ENCODE measurements around the gene RDH13.
A peak's percentile ranks its signal among the peaks of the same experiment; 100 is the strongest.
"Not testable (repeated sequence)": the region's sequence is repeated elsewhere in the genome, so short reads cannot be mapped to it uniquely, and the experiment has no call there.

Gene RDH13

GRCh38 chr19:55063492-55063843 lies 520 bp upstream of the RDH13 start:
- TF ChIP-seq POLR2AphosphoS5 (IDR thresholded peaks at IDR 0.05; ENCODE audit: borderline replicate concordance, low read depth, low read length) (no peak), EZH2 (IDR thresholded peaks at IDR 0.05) (no peak), FOXP2 (optimal IDR thresholded peaks at IDR 0.05; ENCODE audit: control extremely low read depth, extremely low read length, insufficient read depth) (no peak)
- Histone ChIP-seq H3K27ac (no peak overlapping the region), H3K4me3 (peak overlapping the region; percentile 90)

GRCh38 chr19:55060287-55060686 lies 2.7 kb downstream of the RDH13 start:
- not testable (repeated sequence) for H3K4me3 ChIP-seq; H3K9me3 ChIP-seq (ENCODE audit: low read depth, low read length); H3K9ac ChIP-seq (ENCODE audit: insufficient read length); H3K27ac ChIP-seq; DNase-seq (ENCODE audit: low read depth, low spot score)
- peaks cover 34% of the 10 kb centered on the region for H3K36me3 ChIP-seq (ENCODE audit: insufficient read depth, low read length)

More at GRCh38 chr19:55063492-55063843, 520 bp upstream of the RDH13 start:
- no peak overlapping the region for H3K9ac ChIP-seq (ENCODE audit: insufficient read length)
- H3K9me3 ChIP-seq (ENCODE audit: low read depth, low read length), result no peaks in the 10 kb centered on the region
- H3K36me3 ChIP-seq (ENCODE audit: insufficient read depth, low read length), result peaks cover 7% of the 10 kb centered on the region
- DNase-seq (ENCODE audit: low read depth, low spot score), result no peak

GRCh38 chr19:55058781-55059610 lies 4.0 kb downstream of the RDH13 start:
- TF ChIP-seq FOXP2 (optimal IDR thresholded peaks at IDR 0.05; ENCODE audit: control extremely low read depth, extremely low read length, insufficient read depth) (no peak), POLR2AphosphoS5 (IDR thresholded peaks at IDR 0.05; ENCODE audit: borderline replicate concordance, low read depth, low read length) (no peak), EZH2 (IDR thresholded peaks at IDR 0.05) (no peak)
- H3K4me3 ChIP-seq, result no peak overlapping the region
- H3K9me3 ChIP-seq (ENCODE audit: low read depth, low read length), result no peaks in the 10 kb centered on the region
- peaks cover 37% of the 10 kb centered on the region for H3K36me3 ChIP-seq (ENCODE audit: insufficient read depth, low read length)
- no peak for DNase-seq (ENCODE audit: low read depth, low spot score)
- no peak overlapping the region for H3K27ac ChIP-seq
- H3K9ac ChIP-seq (ENCODE audit: insufficient read length), result no peak overlapping the region

GRCh38 chr19:55056827-55057226 lies 6.1 kb downstream of the RDH13 start:
- Histone ChIP-seq H3K36me3 (ENCODE audit: insufficient read depth, low read length) (peaks cover 49% of the 10 kb centered on the region), H3K9ac (ENCODE audit: insufficient read length) (no peak overlapping the region), H3K9me3 (ENCODE audit: low read depth, low read length) (no peaks in the 10 kb centered on the region), H3K27ac (no peak overlapping the region), H3K4me3 (no peak overlapping the region)
- no peak for DNase-seq (ENCODE audit: low read depth, low spot score)
- TF ChIP-seq POLR2AphosphoS5 (IDR thresholded peaks at IDR 0.05; ENCODE audit: borderline replicate concordance, low read depth, low read length) (no peak), EZH2 (IDR thresholded peaks at IDR 0.05) (no peak)

GRCh38 chr19:55053735-55054134 lies 9.2 kb downstream of the RDH13 start:
- Histone ChIP-seq H3K27ac (no peak overlapping the region), H3K4me3 (no peak overlapping the region), H3K36me3 (ENCODE audit: insufficient read depth, low read length) (peaks cover 56% of the 10 kb centered on the region), H3K9ac (ENCODE audit: insufficient read length) (no peak overlapping the region), H3K9me3 (ENCODE audit: low read depth, low read length) (no peaks in the 10 kb centered on the region)
- TF ChIP-seq POLR2AphosphoS5 (IDR thresholded peaks at IDR 0.05; ENCODE audit: borderline replicate concordance, low read depth, low read length) (no peak), EZH2 (IDR thresholded peaks at IDR 0.05) (no peak), FOXP2 (optimal IDR thresholded peaks at IDR 0.05; ENCODE audit: control extremely low read depth, extremely low read length, insufficient read depth) (no peak)
- no peak for DNase-seq (ENCODE audit: low read depth, low spot score)

- Histone ChIP-seq H3K36me3 (ENCODE audit: insufficient read depth, low read length) (peaks cover 58% of the 10 kb centered on the region; the same call in 1 of the 2 replicates), H3K9ac (ENCODE audit: insufficient read length) (no peak overlapping the region), H3K4me3 (no peak overlapping the region), H3K27ac (no peak overlapping the region), H3K9me3 (ENCODE audit: low read depth, low read length) (no peaks in the 10 kb centered on the region)
- TF ChIP-seq EZH2 (IDR thresholded peaks at IDR 0.05) (no peak), FOXP2 (optimal IDR thresholded peaks at IDR 0.05; ENCODE audit: control extremely low read depth, extremely low read length, insufficient read depth) (no peak), POLR2AphosphoS5 (IDR thresholded peaks at IDR 0.05; ENCODE audit: borderline replicate concordance, low read depth, low read length) (no peak)
- DNase-seq (ENCODE audit: low read depth, low spot score), result no peak
Measured at GRCh38 chr19:55050749-55051532, 12.0 kb downstream of the RDH13 start.

- Histone ChIP-seq H3K9me3 (ENCODE audit: low read depth, low read length) (no peaks in the 10 kb centered on the region), H3K9ac (ENCODE audit: insufficient read length) (no peak overlapping the region), H3K27ac (no peak overlapping the region), H3K36me3 (ENCODE audit: insufficient read depth, low read length) (peaks cover 58% of the 10 kb centered on the region), H3K4me3 (no peak overlapping the region)
- TF ChIP-seq FOXP2 (optimal IDR thresholded peaks at IDR 0.05; ENCODE audit: control extremely low read depth, extremely low read length, insufficient read depth) (no peak), POLR2AphosphoS5 (IDR thresholded peaks at IDR 0.05; ENCODE audit: borderline replicate concordance, low read depth, low read length) (no peak), EZH2 (IDR thresholded peaks at IDR 0.05) (no peak)
- DNase-seq (ENCODE audit: low read depth, low spot score), result no peak
Measured at GRCh38 chr19:55048446-55048845, 14.5 kb downstream of the RDH13 start.

- Histone ChIP-seq H3K36me3 (ENCODE audit: insufficient read depth, low read length) (peaks cover 55% of the 10 kb centered on the region), H3K4me3 (no peak overlapping the region), H3K27ac (no peak overlapping the region), H3K9me3 (ENCODE audit: low read depth, low read length) (no peaks in the 10 kb centered on the region), H3K9ac (ENCODE audit: insufficient read length) (no peak overlapping the region)
- DNase-seq (ENCODE audit: low read depth, low spot score), result no peak
- TF ChIP-seq POLR2AphosphoS5 (IDR thresholded peaks at IDR 0.05; ENCODE audit: borderline replicate concordance, low read depth, low read length) (no peak), EZH2 (IDR thresholded peaks at IDR 0.05) (no peak), FOXP2 (optimal IDR thresholded peaks at IDR 0.05; ENCODE audit: control extremely low read depth, extremely low read length, insufficient read depth) (no peak)
Measured at GRCh38 chr19:55047951-55048350, 15.0 kb downstream of the RDH13 start.
